ENCODE data around the gene BCAN. TPM values are rescaled to one million over a fixed set of nuclear protein-coding genes. Genes with fewer than 3 reads are reported as not detected.

The BCAN gene
- polyA plus RNA-seq, 2 of the 4 experiments (the other 2 are of a cell fraction) = not detected

DNA sequence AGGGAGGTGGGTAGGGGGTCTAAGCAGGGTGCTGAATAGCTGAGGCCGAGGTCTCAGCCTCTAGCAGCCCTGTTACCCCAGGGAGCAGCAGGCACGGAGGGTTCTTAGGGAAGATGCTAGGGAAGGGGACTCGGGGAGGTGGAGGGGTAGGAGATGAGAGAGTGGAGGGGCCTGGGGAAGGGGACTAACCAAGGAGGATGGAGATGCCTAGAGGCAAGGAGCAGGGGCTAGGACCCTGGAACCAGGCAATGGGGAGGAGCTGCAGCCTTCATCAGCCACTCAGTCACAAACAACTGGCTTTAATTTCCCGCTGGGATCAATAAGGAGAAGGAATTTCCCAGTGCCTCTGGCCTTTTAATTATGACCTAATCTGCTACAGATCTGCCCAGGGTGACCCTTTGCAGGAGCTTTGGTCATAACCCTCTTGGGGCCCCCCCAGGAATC, 66.3 kb downstream of the BCAN start:
- POLR2A ChIA-PET = interaction anchor here (1.1 kb wide), 1 partner anchor 20 kb away, joined by 4 read pairs; the partner anchor contains the start of gene METTL25B
- FAIRE-seq = no peak
- no peak for TF ChIP-seq KDM1A (IDR thresholded peaks at IDR 0.05; ENCODE audit: low read depth)
- no peak for TF ChIP-seq RCOR1 (IDR thresholded peaks at IDR 0.05; ENCODE audit: low read depth, low read length)
- no peak for TF ChIP-seq GATA3 (IDR thresholded peaks at IDR 0.05; ENCODE audit: borderline replicate concordance)
- no peak for TF ChIP-seq CHD2 (IDR thresholded peaks at IDR 0.05; ENCODE audit: low read length, partially characterized antibody)
- no peak for TF ChIP-seq HEYL (CRISPR knock-in tag; IDR thresholded peaks at IDR 0.05)
- no peak for TF ChIP-seq EHMT2 (IDR thresholded peaks at IDR 0.05; ENCODE audit: low read depth)
- TF ChIP-seq ZC3H11A (IDR thresholded peaks at IDR 0.05) = no peak
- TF ChIP-seq CBX2 (IDR thresholded peaks at IDR 0.05; ENCODE audit: borderline replicate concordance, low read depth) = no peak
- TF ChIP-seq, protein P1, sequence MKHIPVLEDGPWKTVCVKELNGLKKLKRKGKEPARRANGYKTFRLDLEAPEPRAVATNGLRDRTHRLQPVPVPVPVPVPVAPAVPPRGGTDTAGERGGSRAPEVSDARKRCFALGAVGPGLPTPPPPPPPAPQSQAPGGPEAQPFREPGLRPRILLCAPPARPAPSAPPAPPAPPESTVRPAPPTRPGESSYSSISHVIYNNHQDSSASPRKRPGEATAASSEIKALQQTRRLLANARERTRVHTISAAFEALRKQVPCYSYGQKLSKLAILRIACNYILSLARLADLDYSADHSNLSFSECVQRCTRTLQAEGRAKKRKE (CRISPR knock-in tag; IDR thresholded peaks at IDR 0.05; ENCODE audit: low read depth) = no peak
- TF ChIP-seq, protein P2, sequence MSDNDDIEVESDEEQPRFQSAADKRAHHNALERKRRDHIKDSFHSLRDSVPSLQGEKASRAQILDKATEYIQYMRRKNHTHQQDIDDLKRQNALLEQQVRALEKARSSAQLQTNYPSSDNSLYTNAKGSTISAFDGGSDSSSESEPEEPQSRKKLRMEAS (IDR thresholded peaks at IDR 0.05) = no peak
- TF ChIP-seq, protein P3, sequence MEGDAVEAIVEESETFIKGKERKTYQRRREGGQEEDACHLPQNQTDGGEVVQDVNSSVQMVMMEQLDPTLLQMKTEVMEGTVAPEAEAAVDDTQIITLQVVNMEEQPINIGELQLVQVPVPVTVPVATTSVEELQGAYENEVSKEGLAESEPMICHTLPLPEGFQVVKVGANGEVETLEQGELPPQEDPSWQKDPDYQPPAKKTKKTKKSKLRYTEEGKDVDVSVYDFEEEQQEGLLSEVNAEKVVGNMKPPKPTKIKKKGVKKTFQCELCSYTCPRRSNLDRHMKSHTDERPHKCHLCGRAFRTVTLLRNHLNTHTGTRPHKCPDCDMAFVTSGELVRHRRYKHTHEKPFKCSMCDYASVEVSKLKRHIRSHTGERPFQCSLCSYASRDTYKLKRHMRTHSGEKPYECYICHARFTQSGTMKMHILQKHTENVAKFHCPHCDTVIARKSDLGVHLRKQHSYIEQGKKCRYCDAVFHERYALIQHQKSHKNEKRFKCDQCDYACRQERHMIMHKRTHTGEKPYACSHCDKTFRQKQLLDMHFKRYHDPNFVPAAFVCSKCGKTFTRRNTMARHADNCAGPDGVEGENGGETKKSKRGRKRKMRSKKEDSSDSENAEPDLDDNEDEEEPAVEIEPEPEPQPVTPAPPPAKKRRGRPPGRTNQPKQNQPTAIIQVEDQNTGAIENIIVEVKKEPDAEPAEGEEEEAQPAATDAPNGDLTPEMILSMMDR (IDR thresholded peaks at IDR 0.05) = no peak
- 86% methylated on average over 4 of the region's 4 CpGs for WGBS (ENCODE audit: missing lambda C conversion rate)
- no peak for DNase-seq (ENCODE audit: low read depth in 1 of 2, low spot score in 1 of 2)
- CTCF ChIA-PET = interaction anchor here (12.8 to 52.1 kb wide), 3 partner anchors 8 to 82 kb away, joined by 93 to 2258 read pairs (median 2258); partner anchors contain the start of genes CRABP2, ISG20L2, METTL25B and NES
- Histone ChIP-seq H3K9me3 (no peaks in the 10 kb centered on the region), H3K4me3 (no peak overlapping the region), H3K4me1 (peaks cover 76% of the 10 kb centered on the region), H3K4me2 (no peak overlapping the region), H3K27ac (no peak overlapping the region)
- no peak for ATAC-seq

DNA sequence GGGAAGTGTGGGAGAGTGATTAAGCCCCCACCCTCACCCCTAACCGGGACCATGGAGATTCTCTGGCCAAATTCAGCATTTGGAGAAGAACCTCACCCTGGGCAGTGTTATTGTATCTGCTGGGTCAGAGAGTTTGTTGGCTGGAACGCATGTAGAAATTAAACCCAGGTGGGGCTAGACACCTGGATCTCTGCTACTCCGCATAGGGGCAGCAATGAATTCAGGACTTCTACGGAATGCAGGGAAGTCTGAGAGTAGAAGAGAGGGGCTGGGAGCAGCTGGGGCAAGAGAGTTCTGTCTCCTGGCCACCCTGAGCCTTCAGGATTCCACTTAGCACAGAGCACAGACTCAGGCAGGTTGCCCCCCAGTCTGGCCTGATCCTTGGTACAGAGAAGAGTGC, 67.1 kb downstream of the BCAN start:
- Histone ChIP-seq H3K4me2 (no peak overlapping the region; the same call in 2 of the 3 replicates), H3K4me1 (peaks cover 77% of the 10 kb centered on the region)
- FAIRE-seq = no peak

More for the DNA sequence above, 67.1 kb downstream of the BCAN start:
- POLR2A ChIA-PET = interaction anchor here (1.1 kb wide), 1 partner anchor 19 kb away, joined by 4 read pairs; the partner anchor contains the start of gene METTL25B
- DNase-seq (ENCODE audit: low read depth in 1 of 2, low spot score in 1 of 2) (no peak), ATAC-seq (no peak)
- WGBS (ENCODE audit: missing lambda C conversion rate) = 86% methylated on average over 4 of the region's 4 CpGs
- TF ChIP-seq EHF (CRISPR knock-in tag; IDR thresholded peaks at IDR 0.05) (no peak), SMC3 (IDR thresholded peaks at IDR 0.05) (no peak), ZFP36 (IDR thresholded peaks at IDR 0.05; ENCODE audit: borderline replicate concordance, partially characterized antibody) (no peak)
- H3K27ac ChIP-seq = 0 out of 6 replicates have a peak overlapping the region, but pooled peaks of 1 of the 2 experiments have one; percentile 51
- no peak overlapping the region for H3K4me3 ChIP-seq
- CTCF ChIA-PET = interaction anchor here (12.8 to 52.1 kb wide), 3 partner anchors 8 to 82 kb away, joined by 93 to 2258 read pairs (median 2258); partner anchors contain the start of genes CRABP2, ISG20L2, METTL25B and NES
- H3K9me3 ChIP-seq = no peaks in the 10 kb centered on the region

Other genes with a start within 250 kb of the BCAN start
- gene MEF2D, start 141.3 kb upstream of the BCAN start, polyA plus RNA-seq (2011; rRNA removed) = 16.8 and 20.8 TPM in 2 replicates
- 20.7 to 23.4 TPM (median 22.8 TPM) in 3 replicates for gene MEF2D, start 141.3 kb upstream of the BCAN start, polyA plus RNA-seq (2017; fragmentation: RNase III; extraction: RNeasy Plus Mini Kit Qiagen cat#74134 plus additional on column Dnase treatment)
- gene IQGAP3, start 69.6 kb upstream of the BCAN start, polyA plus RNA-seq (2011; rRNA removed) = 15.4 and 15.6 TPM in 2 replicates
- gene IQGAP3, start 69.6 kb upstream of the BCAN start, polyA plus RNA-seq (2017; fragmentation: RNase III; extraction: RNeasy Plus Mini Kit Qiagen cat#74134 plus additional on column Dnase treatment) = 16.0 to 17.0 TPM (median 17.0 TPM) in 3 replicates
- gene TTC24, start 62.4 kb upstream of the BCAN start, polyA plus RNA-seq (2011; rRNA removed) = not detected in 2 replicates
- not detected in 3 replicates for gene TTC24, start 62.4 kb upstream of the BCAN start, polyA plus RNA-seq (2017; fragmentation: RNase III; extraction: RNeasy Plus Mini Kit Qiagen cat#74134 plus additional on column Dnase treatment)
- gene NAXE, start 50.3 kb upstream of the BCAN start, polyA plus RNA-seq (2011; rRNA removed) = 81.4 and 109 TPM in 2 replicates
- 108 to 119 TPM (median 116 TPM) in 3 replicates for gene NAXE, start 50.3 kb upstream of the BCAN start, polyA plus RNA-seq (2017; fragmentation: RNase III; extraction: RNeasy Plus Mini Kit Qiagen cat#74134 plus additional on column Dnase treatment)
- 68.1 and 76.1 TPM in 2 replicates for gene GPATCH4, start 40.6 kb upstream of the BCAN start, polyA plus RNA-seq (2011; rRNA removed)
- 85.2 to 94.7 TPM (median 85.3 TPM) in 3 replicates for gene GPATCH4, start 40.6 kb upstream of the BCAN start, polyA plus RNA-seq (2017; fragmentation: RNase III; extraction: RNeasy Plus Mini Kit Qiagen cat#74134 plus additional on column Dnase treatment)
- gene HAPLN2, start 22.7 kb upstream of the BCAN start, polyA plus RNA-seq (2011; rRNA removed) = 0.11 and 0.23 TPM in 2 replicates
- 0.10 to 0.16 TPM (median 0.13 TPM) in 3 replicates for gene HAPLN2, start 22.7 kb upstream of the BCAN start, polyA plus RNA-seq (2017; fragmentation: RNase III; extraction: RNeasy Plus Mini Kit Qiagen cat#74134 plus additional on column Dnase treatment)
- gene NES, start 35.3 kb downstream of the BCAN start, polyA plus RNA-seq (2011; rRNA removed) = 0.57 and 0.65 TPM in 2 replicates
- 2.1 to 2.8 TPM (median 2.1 TPM) in 3 replicates for gene NES, start 35.3 kb downstream of the BCAN start, polyA plus RNA-seq (2017; fragmentation: RNase III; extraction: RNeasy Plus Mini Kit Qiagen cat#74134 plus additional on column Dnase treatment)
- gene CRABP2, start 63.5 kb downstream of the BCAN start, polyA plus RNA-seq (2011; rRNA removed) = 1.4 and 1.7 TPM in 2 replicates
- 15.6 to 19.1 TPM (median 17.9 TPM) in 3 replicates for gene CRABP2, start 63.5 kb downstream of the BCAN start, polyA plus RNA-seq (2017; fragmentation: RNase III; extraction: RNeasy Plus Mini Kit Qiagen cat#74134 plus additional on column Dnase treatment)
- 18.5 and 22.1 TPM in 2 replicates for gene METTL25B, start 86.4 kb downstream of the BCAN start, polyA plus RNA-seq (2011; rRNA removed)
- 15.7 to 21.7 TPM (median 16.7 TPM) in 3 replicates for gene METTL25B, start 86.4 kb downstream of the BCAN start, polyA plus RNA-seq (2017; fragmentation: RNase III; extraction: RNeasy Plus Mini Kit Qiagen cat#74134 plus additional on column Dnase treatment)
- 42.5 and 55.7 TPM in 2 replicates for gene ISG20L2, start 86.6 kb downstream of the BCAN start, polyA plus RNA-seq (2011; rRNA removed)
- gene ISG20L2, start 86.6 kb downstream of the BCAN start, polyA plus RNA-seq (2017; fragmentation: RNase III; extraction: RNeasy Plus Mini Kit Qiagen cat#74134 plus additional on column Dnase treatment) = 27.6 to 31.4 TPM (median 29.6 TPM) in 3 replicates
- 170 and 246 TPM in 2 replicates for gene MRPL24, start 99.0 kb downstream of the BCAN start, polyA plus RNA-seq (2011; rRNA removed)
- 195 to 207 TPM (median 198 TPM) in 3 replicates for gene MRPL24, start 99.0 kb downstream of the BCAN start, polyA plus RNA-seq (2017; fragmentation: RNase III; extraction: RNeasy Plus Mini Kit Qiagen cat#74134 plus additional on column Dnase treatment)
- gene HDGF, start 109.6 kb downstream of the BCAN start, polyA plus RNA-seq (2011; rRNA removed) = 271 and 299 TPM in 2 replicates
- gene HDGF, start 109.6 kb downstream of the BCAN start, polyA plus RNA-seq (2017; fragmentation: RNase III; extraction: RNeasy Plus Mini Kit Qiagen cat#74134 plus additional on column Dnase treatment) = 404 to 428 TPM (median 419 TPM) in 3 replicates
- gene PRCC, start 125.4 kb downstream of the BCAN start, polyA plus RNA-seq (2011; rRNA removed) = 52.0 and 65.3 TPM in 2 replicates
- gene PRCC, start 125.4 kb downstream of the BCAN start, polyA plus RNA-seq (2017; fragmentation: RNase III; extraction: RNeasy Plus Mini Kit Qiagen cat#74134 plus additional on column Dnase treatment) = 42.8 to 45.5 TPM (median 44.5 TPM) in 3 replicates
- gene SH2D2A, start 174.7 kb downstream of the BCAN start, polyA plus RNA-seq (2011; rRNA removed) = 1.4 and 1.8 TPM in 2 replicates
- gene SH2D2A, start 174.7 kb downstream of the BCAN start, polyA plus RNA-seq (2017; fragmentation: RNase III; extraction: RNeasy Plus Mini Kit Qiagen cat#74134 plus additional on column Dnase treatment) = 1.6 to 1.8 TPM (median 1.8 TPM) in 3 replicates
- gene INSRR, start 217.0 kb downstream of the BCAN start, polyA plus RNA-seq (2011; rRNA removed) = not detected in 2 replicates
- gene INSRR, start 217.0 kb downstream of the BCAN start, polyA plus RNA-seq (2017; fragmentation: RNase III; extraction: RNeasy Plus Mini Kit Qiagen cat#74134 plus additional on column Dnase treatment) = not detected in 3 replicates
- gene NTRK1, start 218.7 kb downstream of the BCAN start, polyA plus RNA-seq (2011; rRNA removed) = 0.05 and 0.07 TPM in 2 replicates
- gene NTRK1, start 218.7 kb downstream of the BCAN start, polyA plus RNA-seq (2017; fragmentation: RNase III; extraction: RNeasy Plus Mini Kit Qiagen cat#74134 plus additional on column Dnase treatment) = 0.08 to 0.18 TPM (median 0.10 TPM) in 3 replicates

Measured in A549 (cell line).